Measurements from ENCODE around the gene MSGN1. TPM values are rescaled to one million over a fixed set of nuclear protein-coding genes. Genes with fewer than 3 reads are reported as not detected.
"Not testable (repeated sequence)": the region's sequence is repeated elsewhere in the genome, so short reads cannot be mapped to it uniquely, and the experiment has no call there.

MSGN1 gene
- polyA plus RNA-seq, 3 donors, result not detected

DNA sequence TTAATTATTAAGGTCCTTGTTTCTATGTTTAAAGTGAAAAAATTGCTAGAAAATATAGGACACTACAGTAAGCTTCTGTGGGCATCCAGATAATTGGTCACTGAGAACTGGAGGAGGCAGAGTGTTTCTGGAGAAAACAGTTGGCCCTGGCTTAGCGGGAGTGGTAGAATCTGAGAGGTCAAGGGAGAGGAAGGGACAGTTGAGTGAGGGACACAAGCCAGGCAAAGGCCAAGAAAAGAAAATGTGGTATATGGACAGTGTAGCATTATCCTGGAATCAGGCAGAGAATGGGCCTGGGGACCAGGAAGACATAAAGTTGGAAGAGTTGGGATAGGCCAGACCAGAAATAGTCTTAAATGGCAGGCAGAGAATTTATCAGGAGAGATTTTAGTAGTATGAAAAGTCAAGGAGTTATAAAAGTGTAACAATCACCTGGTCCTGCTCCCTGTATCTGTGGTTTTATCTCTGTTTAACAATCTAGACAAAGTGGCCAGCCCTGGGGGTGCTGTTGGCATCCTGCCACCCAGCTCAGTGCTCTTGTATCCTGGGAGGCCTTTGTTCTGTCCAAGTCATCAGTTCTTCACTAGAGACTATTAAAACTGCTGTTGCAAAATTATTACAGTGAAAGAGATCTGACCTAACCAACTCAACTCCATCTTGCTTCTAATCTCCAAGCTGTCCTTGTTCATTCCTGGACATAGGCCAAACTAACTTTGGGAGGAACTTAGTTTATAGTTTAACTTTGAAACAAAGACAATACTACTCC is 15.4 kb upstream of the MSGN1 start:
- 87 to 100% (median 100%) methylated on average over 1 of the region's 1 CpG for WGBS, 3 donors
- H3K27ac ChIP-seq (ENCODE audit: low read depth, low read length), result no peak overlapping the region

DNA sequence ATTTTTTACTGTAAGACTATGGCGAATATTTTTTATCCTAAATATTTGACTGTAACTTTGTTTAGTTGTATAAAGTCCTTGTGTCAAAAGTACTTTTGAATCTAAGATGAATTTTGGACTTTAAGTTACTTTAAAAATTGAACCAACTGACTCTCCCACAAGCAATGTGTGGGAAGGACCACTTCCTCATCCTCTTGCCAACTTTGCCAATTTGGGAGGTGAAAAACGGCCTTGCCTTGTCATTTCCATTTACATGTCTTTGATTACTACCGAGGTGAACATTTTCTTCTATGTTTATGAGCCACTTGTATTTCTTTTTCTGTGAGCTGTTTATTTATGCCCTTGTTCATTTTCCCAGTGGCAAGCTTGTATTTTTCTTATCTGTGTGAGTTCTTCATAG is 12.8 kb upstream of the MSGN1 start:
- no peak overlapping the region for H3K27ac ChIP-seq (ENCODE audit: low read depth, low read length)
- WGBS, 3 donors, result 39 to 52% (median 40%) methylated on average over 3 of the region's 3 CpGs

DNA sequence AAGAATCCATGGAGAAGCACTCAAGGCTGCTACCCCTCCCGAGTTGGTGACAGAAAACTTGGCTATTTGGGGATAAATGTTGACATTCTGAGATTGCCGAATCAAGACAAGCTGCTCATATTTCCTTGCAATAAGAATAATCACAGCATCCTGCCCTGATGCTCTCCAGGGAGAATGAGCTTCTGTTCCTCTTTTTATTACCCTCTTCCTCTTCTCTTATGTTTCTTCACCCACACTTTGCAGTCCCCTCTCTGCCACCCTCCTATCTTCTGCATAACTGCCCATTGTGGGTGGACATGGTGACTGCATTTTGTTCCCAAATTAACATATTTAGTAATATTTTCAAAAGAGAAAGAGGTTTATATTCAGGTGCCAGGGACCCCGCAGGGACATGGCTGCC is 11.9 kb upstream of the MSGN1 start:
- 44 to 61% (median 51%) methylated on average over 3 of the region's 3 CpGs for WGBS, 3 donors
- no peak overlapping the region for H3K27ac ChIP-seq (ENCODE audit: low read depth, low read length)

DNA sequence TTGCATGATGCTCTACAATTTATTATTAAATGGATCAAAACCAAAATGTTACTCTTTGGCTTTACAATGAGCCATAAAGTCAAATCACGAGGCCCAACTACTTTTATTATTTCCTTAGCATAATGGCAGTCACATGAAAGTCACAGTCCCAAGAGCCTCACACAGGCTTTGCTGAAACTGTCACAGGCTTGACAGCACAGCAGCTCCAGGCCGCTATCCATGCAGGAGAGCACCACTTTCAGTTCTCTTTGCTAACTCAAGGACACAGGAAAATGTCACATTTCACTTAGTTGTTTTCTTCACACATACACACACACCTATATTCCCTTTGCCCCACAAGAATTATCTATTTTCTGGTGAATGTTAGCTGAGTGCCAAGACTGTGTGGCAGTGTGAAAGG is 11.1 kb upstream of the MSGN1 start:
- WGBS, 3 donors, result 66 to 72% (median 68%) methylated on average over 2 of the region's 2 CpGs
- no peak overlapping the region for H3K27ac ChIP-seq (ENCODE audit: low read depth, low read length)

DNA sequence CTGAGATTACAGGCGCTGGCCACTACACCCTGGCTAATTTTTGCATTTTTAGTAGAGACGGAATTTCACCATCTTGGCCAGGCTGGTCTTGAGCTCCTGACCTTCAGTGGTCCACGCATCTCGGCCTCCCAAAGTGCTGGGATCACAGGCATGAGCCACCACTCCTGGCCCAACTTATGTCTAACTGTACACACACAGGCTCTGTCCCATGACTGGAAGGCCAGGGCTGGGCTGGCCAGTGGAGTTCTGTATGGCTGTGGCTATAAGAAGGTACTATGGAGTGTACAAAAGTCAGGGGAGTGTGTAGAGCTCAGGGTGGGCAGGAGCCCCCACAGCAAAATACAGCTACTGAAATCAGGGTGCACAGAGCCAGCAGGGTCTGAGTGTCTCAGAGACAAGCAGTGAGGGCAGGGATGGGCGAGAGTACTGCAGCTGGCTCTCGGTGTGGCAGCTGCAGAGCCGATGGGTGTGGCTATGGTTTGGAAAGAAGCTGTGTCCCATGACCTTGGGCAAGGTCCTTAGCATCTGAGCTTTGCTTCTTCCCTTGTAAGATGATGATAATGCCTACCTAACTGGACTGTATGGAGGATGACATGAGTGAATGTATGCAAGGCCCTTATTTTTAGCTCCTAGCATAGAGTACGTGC is 10.4 kb upstream of the MSGN1 start:
- WGBS, 3 donors, result 80 to 92% (median 81%) methylated on average over 8 of the region's 8 CpGs
- H3K27ac ChIP-seq (ENCODE audit: low read depth, low read length), result no peak overlapping the region

DNA sequence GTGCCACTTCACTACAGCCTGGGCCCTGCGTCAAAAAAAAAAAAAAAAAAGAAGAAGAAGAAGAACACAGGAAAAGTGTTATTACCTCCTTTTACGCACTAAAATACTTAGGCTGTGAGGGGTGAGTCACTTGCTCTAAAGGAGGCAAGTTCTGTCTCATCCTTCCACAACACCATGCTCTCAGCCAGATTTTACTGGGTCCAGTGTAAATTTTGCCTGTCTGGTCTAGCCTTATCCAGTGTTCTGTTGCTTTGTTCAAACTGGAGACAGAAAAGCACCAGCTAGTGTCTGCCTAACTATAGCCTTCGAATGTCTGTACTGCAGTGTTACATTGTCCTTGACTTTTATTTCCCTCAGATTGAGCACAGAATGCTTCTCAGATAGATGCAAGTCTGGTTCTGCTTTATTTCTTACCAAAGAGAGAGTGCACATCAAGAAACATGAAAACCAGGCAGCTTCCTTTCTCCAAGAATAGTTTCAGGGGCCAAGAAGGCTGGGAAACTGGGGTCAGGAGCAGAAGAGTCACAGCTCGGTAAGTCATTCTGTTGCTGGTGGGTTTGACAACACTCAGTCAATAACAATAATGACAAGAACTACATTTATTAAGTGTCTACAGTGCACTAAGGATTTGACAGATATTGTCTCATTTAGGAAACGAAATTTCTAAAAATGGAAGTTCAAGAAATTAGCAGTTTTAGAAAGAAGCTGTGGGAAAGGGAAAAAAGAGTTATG is 3.1 kb upstream of the MSGN1 start:
- WGBS, 3 donors, result 58 to 67% (median 61%) methylated on average over 5 of the region's 5 CpGs
- H3K27ac ChIP-seq (ENCODE audit: low read depth, low read length), result no peak overlapping the region

DNA sequence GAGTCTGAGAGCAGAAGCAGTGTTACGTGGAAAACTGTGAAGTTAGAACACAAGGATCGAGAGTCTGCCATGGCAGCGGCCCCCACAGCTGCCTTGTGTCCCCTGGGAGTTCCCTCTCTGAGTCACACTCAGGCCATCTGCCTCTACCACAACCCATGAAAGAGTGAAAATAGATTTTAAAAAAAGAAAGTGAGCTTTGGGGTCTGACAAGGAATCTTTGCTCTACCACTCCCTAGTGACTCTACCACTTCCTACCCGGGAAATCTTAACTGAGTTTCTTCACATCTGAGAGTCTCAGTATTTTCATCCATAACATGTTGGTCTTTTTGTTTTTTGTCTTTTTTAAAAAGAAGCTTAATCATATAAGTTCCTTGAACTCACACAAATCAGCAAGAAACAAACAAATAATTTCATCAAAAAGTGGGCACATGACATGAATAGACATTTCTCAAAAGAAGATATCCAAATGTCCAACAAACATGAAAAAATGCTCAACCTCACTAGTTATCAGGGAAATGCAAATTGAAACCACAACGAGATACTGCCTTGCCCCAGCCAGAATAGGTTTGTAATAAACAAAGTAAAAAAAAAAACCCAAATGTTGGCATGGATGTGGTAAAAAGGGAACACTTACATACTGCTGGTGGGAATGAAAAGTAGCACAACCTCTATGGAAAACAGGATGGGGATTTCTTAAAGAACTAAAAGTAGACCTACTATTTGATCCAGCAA is 2.4 kb upstream of the MSGN1 start:
- H3K27ac ChIP-seq (ENCODE audit: low read depth, low read length), result no peak overlapping the region
- WGBS, 3 donors, result 50 to 67% (median 63%) methylated on average over 5 of the region's 5 CpGs

DNA sequence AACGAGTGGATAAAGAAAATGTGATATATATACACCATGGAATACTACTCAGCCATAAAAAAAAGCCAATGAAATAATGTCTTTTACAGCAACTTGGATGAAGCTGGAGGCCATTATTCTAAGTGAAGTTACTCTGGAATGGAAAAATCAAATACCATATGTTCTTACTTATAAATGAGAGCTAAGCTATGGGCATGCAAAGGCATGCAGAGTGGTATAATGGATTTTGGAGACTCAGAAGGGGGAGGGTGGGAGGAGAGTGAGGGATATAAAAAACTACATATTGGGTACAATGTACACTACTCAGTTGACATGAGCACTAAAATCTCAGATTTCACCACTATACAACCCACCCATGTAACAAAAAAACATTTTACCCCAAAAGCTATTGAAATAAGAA is 1.7 kb upstream of the MSGN1 start:
- no peak overlapping the region for H3K27ac ChIP-seq (ENCODE audit: low read depth, low read length)
- 71 to 84% (median 74%) methylated on average over 1 of the region's 1 CpG for WGBS, 3 donors

DNA sequence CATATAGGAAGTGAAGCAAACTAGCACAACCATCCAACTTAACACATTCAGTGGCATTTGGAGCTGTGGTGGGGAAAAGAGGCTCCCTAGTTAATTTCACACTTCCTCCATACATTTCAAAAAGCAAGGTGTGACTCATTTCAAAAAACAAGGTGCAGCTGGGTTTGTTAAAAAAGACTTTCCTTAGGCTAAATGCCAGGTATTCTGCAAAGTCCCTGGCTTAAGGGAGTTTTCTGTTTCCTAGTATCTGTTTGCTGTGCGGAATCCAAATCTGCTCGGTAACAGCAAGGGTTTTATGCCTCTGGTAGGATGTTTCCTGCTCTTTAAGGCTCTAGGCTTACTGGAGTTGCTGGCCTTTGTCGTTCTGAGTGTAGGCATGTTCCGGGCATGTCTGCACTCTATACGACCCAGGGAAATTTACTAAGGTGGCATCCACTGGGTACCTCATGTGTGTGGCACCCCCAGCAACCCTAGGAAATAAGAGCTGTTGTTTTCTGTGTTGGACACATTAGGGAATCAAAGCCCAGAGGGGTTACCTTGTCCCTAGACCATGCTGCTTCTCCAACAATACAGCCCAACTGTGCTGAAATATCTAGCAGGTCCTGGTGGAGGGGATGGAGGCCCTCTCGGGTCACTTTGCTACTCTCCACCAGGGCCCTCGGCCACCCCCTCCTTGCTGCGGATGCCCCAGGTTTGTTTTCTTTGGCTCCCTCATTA is 634 bp upstream of the MSGN1 start:
- 71 to 80% (median 76%) methylated on average over 8 of the region's 8 CpGs for WGBS, 3 donors
- H3K27ac ChIP-seq (ENCODE audit: low read depth, low read length), result no peak overlapping the region

DNA sequence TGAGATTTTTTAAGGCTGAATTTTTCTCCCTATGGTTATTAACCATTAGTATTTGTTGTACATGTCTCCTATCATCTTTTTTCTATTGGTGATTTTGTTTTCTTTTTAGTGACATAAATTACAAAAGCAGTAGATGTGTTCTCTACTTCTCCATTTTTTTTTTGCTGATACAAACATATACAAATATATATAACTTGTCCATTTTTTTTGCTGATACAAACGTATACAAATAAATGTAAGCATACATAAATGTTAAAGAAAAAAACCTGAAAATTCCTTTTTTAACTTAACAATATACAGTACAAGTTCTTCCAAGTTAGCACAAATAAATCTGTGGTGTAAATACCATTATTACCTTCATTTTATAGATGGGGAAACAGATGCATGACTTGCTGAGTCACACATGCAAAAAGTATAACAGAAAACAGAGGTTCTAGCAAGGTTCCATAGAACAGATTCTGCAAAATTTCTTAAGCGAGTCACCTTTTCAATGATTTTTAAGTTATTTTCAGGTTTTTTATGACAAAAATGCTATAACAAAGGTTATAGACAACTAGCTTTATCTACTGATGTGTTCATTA is 2.1 kb downstream of the MSGN1 start:
- WGBS, 3 donors, result 60 to 76% (median 70%) methylated on average over 2 of the region's 2 CpGs
- no peak overlapping the region for H3K27ac ChIP-seq (ENCODE audit: low read depth, low read length)

DNA sequence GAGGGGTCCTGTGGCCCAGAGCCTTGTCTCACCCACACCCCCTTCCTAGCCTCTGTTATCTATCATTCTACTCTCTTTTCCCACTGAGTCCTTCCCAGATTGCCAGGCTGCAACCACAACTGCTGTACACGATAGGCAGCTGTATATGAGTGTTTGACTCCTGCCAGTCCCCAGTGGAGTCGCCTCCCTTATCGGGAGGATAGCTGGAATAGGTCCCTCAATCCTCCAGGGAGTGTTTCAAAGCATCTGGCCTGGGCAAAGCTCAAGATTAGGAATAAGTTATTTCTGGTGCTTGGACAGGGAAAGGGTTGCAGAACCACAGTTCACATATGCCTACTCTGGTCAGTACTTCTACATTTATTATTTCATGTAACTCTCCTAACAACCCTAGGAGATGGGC is 4.8 kb downstream of the MSGN1 start:
- H3K27ac ChIP-seq (ENCODE audit: low read depth, low read length), result no peak overlapping the region
- WGBS, 3 donors, result 62 to 84% (median 65%) methylated on average over 3 of the region's 3 CpGs

DNA sequence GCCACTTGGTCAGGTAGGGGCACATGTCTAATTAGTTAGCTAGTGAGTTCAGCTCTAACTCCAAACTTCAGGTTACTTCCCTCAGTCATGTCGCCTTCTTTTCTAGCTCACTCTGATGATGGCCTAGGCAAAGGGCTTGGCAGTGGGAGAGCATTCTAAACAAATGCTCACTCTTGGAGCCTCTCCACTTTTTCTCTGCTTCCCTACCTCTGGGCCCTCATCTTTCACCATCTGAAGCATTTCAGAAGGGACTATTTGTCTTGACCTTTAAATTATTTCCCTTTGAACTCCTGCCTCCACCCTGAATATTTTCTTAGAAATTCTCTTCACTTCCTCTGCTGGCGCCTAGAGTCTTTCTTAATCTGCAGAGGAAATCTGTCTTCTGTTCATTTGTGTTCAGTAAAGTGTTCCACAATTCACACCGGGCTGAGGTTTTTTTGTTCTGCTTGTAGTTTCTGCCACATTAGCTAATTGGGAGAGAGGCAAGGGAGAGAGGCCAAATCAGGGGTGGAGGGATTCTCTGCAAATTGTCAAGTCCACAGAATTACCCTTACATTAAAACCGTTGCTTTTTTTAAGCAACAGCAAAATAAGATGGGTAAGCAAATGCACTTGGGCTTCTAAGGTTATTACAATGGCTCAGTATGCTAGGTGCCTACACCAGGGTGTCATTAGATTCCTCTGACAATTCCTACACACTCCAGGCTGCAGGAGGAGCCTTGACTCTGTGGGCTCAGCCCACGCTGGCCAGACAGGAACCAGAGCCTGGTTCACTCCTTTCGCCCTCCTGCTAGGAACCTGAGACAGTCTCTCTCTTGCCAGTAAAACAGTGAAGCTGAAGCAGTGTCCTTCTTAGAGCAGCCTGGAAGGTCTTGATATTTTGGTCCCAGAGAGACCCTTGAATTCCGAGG is 5.5 kb downstream of the MSGN1 start:
- WGBS, 3 donors, result 38 to 57% (median 39%) methylated on average over 7 of the region's 7 CpGs
- H3K27ac ChIP-seq (ENCODE audit: low read depth, low read length), result no peak overlapping the region

DNA sequence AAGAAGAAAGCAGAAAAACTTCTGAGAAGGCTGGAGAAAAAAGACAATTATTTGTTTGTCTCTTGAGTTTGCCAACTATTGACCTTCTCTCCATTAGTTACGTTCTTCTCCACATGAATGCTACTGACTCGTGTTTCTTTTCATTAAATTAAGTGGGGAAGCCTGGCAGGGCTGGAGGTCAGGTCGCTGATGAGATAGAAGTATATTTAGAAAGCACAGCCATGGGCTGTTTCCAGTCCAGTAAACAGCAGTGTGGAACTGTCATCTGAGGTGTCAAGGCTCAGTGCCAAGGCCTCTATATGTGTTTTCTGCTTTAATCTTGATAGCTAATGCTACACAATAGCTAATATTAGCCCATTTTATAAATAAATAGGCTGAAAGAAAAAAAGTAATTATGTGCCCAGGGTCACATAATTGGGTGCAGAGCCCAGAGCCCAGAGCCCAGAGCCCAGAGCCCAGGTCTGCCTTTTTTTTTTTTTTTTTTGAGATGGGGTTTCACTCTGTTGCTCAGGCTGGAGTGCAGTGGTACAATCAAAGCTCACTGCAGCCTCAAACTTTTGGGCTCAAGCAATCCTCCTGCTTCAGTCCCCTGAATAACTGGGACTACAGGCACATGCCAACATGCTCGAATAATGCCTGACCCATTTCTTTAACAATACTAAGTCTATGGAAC is 6.3 kb downstream of the MSGN1 start:
- 27 to 60% (median 59%) methylated on average over 4 of the region's 4 CpGs for WGBS, 3 donors
- H3K27ac ChIP-seq (ENCODE audit: low read depth, low read length), result no peak overlapping the region

DNA sequence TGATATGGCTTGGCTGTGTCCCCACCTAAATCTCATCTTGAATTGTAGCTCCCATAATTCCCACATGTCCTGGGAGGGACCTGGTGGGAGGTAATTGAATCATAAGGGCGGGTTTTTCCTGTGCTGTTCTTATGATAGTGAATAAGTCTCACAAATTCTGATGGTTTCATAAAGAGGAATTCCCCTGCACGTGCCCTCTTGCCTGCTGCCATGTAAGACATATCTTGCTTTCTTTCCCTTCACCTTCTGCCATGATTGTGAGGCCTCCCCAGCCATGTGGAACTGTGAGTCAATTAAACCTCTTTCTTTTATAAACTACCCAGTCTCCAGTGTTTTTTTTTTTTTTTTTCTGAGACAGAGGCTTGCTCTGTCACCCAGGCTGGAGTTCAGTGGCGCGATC is 7.4 kb downstream of the MSGN1 start:
- H3K27ac ChIP-seq (ENCODE audit: low read depth, low read length), result not testable (repeated sequence)
- WGBS, 3 donors, result 63 to 92% (median 70%) methylated on average over 4 of the region's 4 CpGs

DNA sequence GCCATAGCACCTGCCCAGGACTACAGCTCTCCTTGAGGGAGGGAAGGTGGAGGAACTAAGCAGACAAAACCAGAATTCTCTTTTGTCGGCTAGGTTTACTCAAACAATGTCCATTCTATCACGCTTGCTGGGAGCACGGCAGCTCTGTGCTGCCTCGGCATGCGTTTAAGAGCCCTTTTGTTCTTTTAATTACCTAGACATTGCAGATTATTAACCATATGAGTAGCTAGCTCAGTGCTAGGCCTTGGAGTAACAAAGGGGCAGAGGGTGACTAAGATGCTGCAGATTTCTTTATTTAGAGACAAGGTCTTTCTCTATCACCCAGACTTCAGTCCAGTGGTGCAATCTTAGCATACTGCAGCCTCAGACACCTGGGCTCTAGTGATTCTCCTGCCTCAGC is 11.1 kb downstream of the MSGN1 start:
- WGBS, 3 donors, result 39 to 95% (median 95%) methylated on average over 5 of the region's 5 CpGs
- H3K27ac ChIP-seq (ENCODE audit: low read depth, low read length), result no peak overlapping the region

DNA sequence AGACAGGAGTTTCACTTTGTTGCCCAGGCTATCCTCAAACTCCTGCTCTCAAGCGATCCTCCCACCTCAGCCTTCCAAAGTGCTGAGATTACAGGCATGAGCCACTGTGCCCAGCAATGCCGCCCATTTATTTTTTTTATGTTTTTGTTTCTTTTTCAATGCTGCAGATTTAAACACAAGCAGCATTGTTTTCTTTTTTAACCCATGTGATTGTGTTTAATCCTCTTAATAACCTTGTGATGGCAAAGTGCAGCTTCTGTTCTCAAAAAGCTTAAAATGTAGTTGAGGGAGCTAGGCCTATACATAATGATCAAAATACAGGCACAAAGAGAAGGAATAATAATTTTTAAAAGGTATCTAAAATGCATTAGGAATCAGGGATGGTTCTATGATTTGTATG is 11.5 kb downstream of the MSGN1 start:
- 73 to 97% (median 97%) methylated on average over 2 of the region's 2 CpGs for WGBS, 3 donors
- no peak overlapping the region for H3K27ac ChIP-seq (ENCODE audit: low read depth, low read length)
